Measurements from ENCODE around the gene SHISA9.

- TF ChIP-seq, protein P1, sequence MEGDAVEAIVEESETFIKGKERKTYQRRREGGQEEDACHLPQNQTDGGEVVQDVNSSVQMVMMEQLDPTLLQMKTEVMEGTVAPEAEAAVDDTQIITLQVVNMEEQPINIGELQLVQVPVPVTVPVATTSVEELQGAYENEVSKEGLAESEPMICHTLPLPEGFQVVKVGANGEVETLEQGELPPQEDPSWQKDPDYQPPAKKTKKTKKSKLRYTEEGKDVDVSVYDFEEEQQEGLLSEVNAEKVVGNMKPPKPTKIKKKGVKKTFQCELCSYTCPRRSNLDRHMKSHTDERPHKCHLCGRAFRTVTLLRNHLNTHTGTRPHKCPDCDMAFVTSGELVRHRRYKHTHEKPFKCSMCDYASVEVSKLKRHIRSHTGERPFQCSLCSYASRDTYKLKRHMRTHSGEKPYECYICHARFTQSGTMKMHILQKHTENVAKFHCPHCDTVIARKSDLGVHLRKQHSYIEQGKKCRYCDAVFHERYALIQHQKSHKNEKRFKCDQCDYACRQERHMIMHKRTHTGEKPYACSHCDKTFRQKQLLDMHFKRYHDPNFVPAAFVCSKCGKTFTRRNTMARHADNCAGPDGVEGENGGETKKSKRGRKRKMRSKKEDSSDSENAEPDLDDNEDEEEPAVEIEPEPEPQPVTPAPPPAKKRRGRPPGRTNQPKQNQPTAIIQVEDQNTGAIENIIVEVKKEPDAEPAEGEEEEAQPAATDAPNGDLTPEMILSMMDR (IDR thresholded peaks at IDR 0.05; ENCODE audit: low read depth, low read length) = no peak
- TF ChIP-seq EZH2phosphoT487 (IDR thresholded peaks at IDR 0.05; ENCODE audit: low read depth) = no peak
These were observed 254.0 kb downstream of the SHISA9 start for GRCh38 chr16:13155377-13155776.
